Gastrocnemius medialis (tissue), 4 donors: Measurements from ENCODE around the gene ACTL7B. TPM values are rescaled to one million over a fixed set of nuclear protein-coding genes. Genes with fewer than 3 reads are reported as not detected.
"Not testable (repeated sequence)": the region's sequence is repeated elsewhere in the genome, so short reads cannot be mapped to it uniquely, and the experiment has no call there.

ENCODE experiments used
- ATAC-seq, 2 donors: fragments of 150-250 bp; one replicate each; pipeline ENCODE4 v1.9.1; 2016
- DNase-seq, 2 donors: peaks; one replicate each; pipeline ENCODE4 v3.0.0-alpha.2; 2019
- H3K27ac ChIP-seq, 4 donors: fragments of 200-600 bp; sonication (generic); 1 replicate in 1 of 4; 2 replicates in 3 of 4; pipeline ENCODE4 v1.5.1; 2016 to 2018; ENCODE audit warnings: mild to moderate bottlenecking in 2 of 4, moderate library complexity in 1 of 4
- H3K27me3 ChIP-seq, 3 donors: fragments of 200-600 bp; sonication (generic) in 2 of 3; 1 replicate in 1 of 3; 2 replicates in 2 of 3; pipeline versions ENCODE4 v1.5.1 to v1.6.0; 2016 to 2019; ENCODE audit warnings: mild to moderate bottlenecking in 1 of 3, moderate library complexity in 1 of 3
- H3K36me3 ChIP-seq, 2 donors: fragments of 200-600 bp; sonication (generic) in 1 of 2; one replicate each; pipeline ENCODE4 v1.5.1; 2017 to 2018
- H3K4me1 ChIP-seq, 2 donors: fragments of 200-600 bp; sonication (generic) in 1 of 2; one replicate each; pipeline ENCODE4 v1.5.1; 2016 to 2017; ENCODE audit warnings: mild to moderate bottlenecking in 2 of 2
- H3K4me3 ChIP-seq, 4 donors: fragments of 200-600 bp; sonication (generic) in 3 of 4; 1 replicate in 1 of 4; 2 replicates in 3 of 4; pipeline ENCODE4 v1.5.1; 2016 to 2019; ENCODE audit warnings: mild to moderate bottlenecking in 2 of 4
- H3K9me3 ChIP-seq, 3 donors: fragments of 200-600 bp; sonication (generic) in 2 of 3; 1 replicate in 1 of 3; 2 replicates in 2 of 3; pipeline ENCODE4 v1.5.1; 2016 to 2019
- CTCF ChIP-seq, 5 experiments: fragments of 450-650 bp in 3 of 5; fragments of 200-600 bp in 2 of 5; sonication (generic) in 2 of 5; IDR thresholded peaks in 4 of 5; conservative IDR thresholded peaks in 1 of 5; 1 replicate in 4 of 5; 2 replicates in 1 of 5; pipeline ENCODE4 v1.5.1; 2016 to 2019; ENCODE audit warnings: antibody characterized with exemption in 5 of 5, mild to moderate bottlenecking in 3 of 5, moderate library complexity in 3 of 5
- POLR2A ChIP-seq, 2 donors: fragments of 450-650 bp; IDR thresholded peaks; one replicate each; pipeline ENCODE4 v1.6.1; 2017; ENCODE audit warnings: antibody characterized with exemption in 2 of 2, mild to moderate bottlenecking in 2 of 2, moderate library complexity in 2 of 2
- in situ Hi-C, 4 donors: fragments of 200-750 bp; cut with MboI; loops; one replicate each; pipeline versions ENCODE4 v1.15.0 to v1.8.0; 2017; ENCODE audit warnings: low sequenced_read_pairs in 4 of 4
- intact Hi-C: fragments of 100-400 bp; cut with DNase I; formaldehyde crosslinking; loops from one replicate; pipeline ENCODE4 v1.15.1; 2023; ENCODE audit warnings: low total_unique reads
- total RNA-seq, 4 donors: library from RNA; depleted of rRNA; stranded (reverse); fragments of >200 nt; gene quantifications; one replicate each; pipeline versions ENCODE4 v1.1.0 to v1.2.3, GENCODE V29; 2016

ACTL7B gene
- total RNA-seq, 4 donors from 2014 or later = not detected

- in situ Hi-C loops = no loop called here
Measured at GRCh38 chr9:108900176-108900575, 44.4 kb upstream of the ACTL7B start.

GRCh38 chr9:108899023-108899695 lies 43.4 kb upstream of the ACTL7B start:
- not testable (repeated sequence) for DNase-seq

More at GRCh38 chr9:108900176-108900575, 44.4 kb upstream of the ACTL7B start:
- Histone ChIP-seq H3K9me3 (no peaks in the 10 kb centered on the region), H3K27ac (no peak overlapping the region), H3K4me1 (no peaks in the 10 kb centered on the region), H3K36me3 (peaks cover 0 to 74% of the 10 kb centered on the region in 2 donors), H3K27me3 (no peaks in the 10 kb centered on the region), H3K4me3 (no peak overlapping the region)
- TF ChIP-seq CTCF (IDR thresholded peaks at IDR 0.05 in 4 of 5, conservative IDR thresholded peaks at IDR 0.05 in 1 of 5) (no peak), POLR2A (IDR thresholded peaks at IDR 0.05) (no peak)
- intact Hi-C loops = no loop called here
- DNase-seq (no peak), ATAC-seq (no peak)

GRCh38 chr9:108897324-108898096 lies 41.7 kb upstream of the ACTL7B start:
- intact Hi-C loops (no loop called here), in situ Hi-C loops (no loop called here)

More at GRCh38 chr9:108899023-108899695, 43.4 kb upstream of the ACTL7B start:
- in situ Hi-C loops, H3K27ac ChIP-seq, H3K4me3 ChIP-seq, H3K27me3 ChIP-seq, H3K4me1 ChIP-seq, intact Hi-C loops, H3K9me3 ChIP-seq, ATAC-seq: not testable (repeated sequence)
- H3K36me3 ChIP-seq = peaks cover 0 to 80% of the 10 kb centered on the region in 2 donors

GRCh38 chr9:108894225-108894997 lies 38.6 kb upstream of the ACTL7B start:
- intact Hi-C loops = no loop called here
- H3K27ac ChIP-seq = no peak overlapping the region

More at GRCh38 chr9:108897324-108898096, 41.7 kb upstream of the ACTL7B start:
- H3K4me3 ChIP-seq = no peak overlapping the region
- peaks cover 0 to 83% of the 10 kb centered on the region in 2 donors for H3K36me3 ChIP-seq
- H3K27me3 ChIP-seq = no peaks in the 10 kb centered on the region
- no peak for TF ChIP-seq CTCF (IDR thresholded peaks at IDR 0.05 in 4 of 5, conservative IDR thresholded peaks at IDR 0.05 in 1 of 5)
- TF ChIP-seq POLR2A (IDR thresholded peaks at IDR 0.05) = no peak
- no peaks in the 10 kb centered on the region for H3K4me1 ChIP-seq
- DNase-seq = no peak
- no peaks in the 10 kb centered on the region for H3K9me3 ChIP-seq
- no peak for ATAC-seq
- no peak overlapping the region for H3K27ac ChIP-seq

More at GRCh38 chr9:108894225-108894997, 38.6 kb upstream of the ACTL7B start:
- Histone ChIP-seq H3K4me1 (no peaks in the 10 kb centered on the region), H3K4me3 (no peak overlapping the region), H3K36me3 (peaks cover 0 to 96% of the 10 kb centered on the region in 2 donors), H3K9me3 (no peaks in the 10 kb centered on the region), H3K27me3 (no peaks in the 10 kb centered on the region)
- in situ Hi-C loops = no loop called here
- ATAC-seq = no peak
- TF ChIP-seq CTCF (IDR thresholded peaks at IDR 0.05 in 4 of 5, conservative IDR thresholded peaks at IDR 0.05 in 1 of 5) (no peak), POLR2A (IDR thresholded peaks at IDR 0.05) (no peak)
- no peak for DNase-seq
